NCI-H526 (cell line): Measurements from ENCODE around the gene MAN2B2.
"Not testable (repeated sequence)": the region's sequence is repeated elsewhere in the genome, so short reads cannot be mapped to it uniquely, and the experiment has no call there.

ENCODE experiments used
- DNase-seq, 2 experiments: peaks; one replicate each; lab custom pipeline; 2025; lab: John Stamatoyannopoulos, UW

The MAN2B2 gene

DNA sequence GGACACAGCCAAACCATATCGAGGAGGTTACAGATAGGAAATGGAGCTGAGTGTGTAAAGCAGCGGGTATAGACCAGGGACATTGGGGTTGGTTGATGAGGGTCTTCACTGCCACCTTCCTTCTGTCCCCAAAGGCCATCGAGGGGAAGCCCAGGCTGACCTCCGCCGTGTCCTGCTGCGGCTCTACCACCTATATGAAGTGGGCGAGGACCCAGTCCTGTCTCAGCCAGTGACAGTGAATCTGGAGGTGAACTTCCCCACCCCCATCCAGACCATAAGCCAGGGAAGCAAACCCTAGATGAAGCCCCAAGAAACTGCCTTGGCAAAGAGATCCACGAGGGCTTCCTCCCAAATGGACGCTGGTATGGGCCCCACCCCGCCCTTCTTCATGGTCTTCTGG lies 42.3 kb downstream of the MAN2B2 start:
- no peak for DNase-seq

DNA sequence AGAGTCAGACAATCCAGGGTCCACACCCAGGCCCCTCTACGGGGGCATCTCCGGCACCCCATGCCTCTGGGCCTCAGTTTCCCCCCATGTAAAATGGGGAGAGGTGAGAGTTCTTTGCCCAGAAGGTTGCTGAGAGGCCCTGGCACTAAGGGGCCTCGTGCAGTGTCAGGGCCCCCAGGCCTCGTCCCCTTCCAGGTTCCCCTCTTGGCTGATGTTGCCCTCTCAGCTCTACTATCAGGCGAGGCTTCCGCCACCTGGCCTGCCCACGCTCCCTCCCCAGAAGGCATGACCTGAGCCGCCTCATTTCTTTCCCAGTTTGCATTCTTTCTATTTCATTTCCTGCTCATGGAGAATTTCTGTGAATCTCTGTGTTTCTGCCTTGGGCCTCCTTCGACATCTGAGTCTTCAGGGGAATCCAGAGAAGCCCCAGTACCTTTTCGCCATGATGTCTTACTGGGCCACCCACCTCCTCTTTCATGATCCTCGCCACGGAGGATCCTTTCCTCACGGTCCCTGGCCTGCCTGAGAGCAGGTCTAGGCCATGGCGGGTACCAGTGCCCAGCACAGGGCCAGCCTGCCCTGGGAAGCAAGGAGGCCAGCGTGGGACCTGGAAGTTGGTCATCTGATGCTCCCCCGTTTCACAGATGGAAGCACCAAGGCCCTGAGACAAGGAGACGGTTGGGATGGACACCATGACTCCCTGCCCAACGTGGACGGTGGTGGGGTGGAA lies 43.6 kb downstream of the MAN2B2 start:
- DNase-seq: no peak

DNA sequence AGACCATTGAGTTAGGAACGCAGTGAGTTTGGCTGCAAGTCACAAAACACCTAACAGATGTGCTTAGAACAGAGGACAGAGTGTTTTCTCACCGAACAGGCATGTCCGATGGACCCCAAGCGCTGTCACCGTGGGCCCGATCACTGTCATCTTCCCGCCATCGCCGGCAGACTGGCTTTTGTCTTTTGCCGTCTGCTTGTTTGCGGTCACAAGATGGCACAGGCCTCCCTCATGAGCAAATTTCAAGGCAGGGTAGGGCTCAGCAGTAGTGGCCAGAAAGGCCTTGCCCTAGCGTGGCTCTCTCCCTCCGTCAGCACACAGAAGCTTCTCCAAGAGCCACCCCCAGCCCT lies 44.1 kb downstream of the MAN2B2 start:
- no peak for DNase-seq

DNA sequence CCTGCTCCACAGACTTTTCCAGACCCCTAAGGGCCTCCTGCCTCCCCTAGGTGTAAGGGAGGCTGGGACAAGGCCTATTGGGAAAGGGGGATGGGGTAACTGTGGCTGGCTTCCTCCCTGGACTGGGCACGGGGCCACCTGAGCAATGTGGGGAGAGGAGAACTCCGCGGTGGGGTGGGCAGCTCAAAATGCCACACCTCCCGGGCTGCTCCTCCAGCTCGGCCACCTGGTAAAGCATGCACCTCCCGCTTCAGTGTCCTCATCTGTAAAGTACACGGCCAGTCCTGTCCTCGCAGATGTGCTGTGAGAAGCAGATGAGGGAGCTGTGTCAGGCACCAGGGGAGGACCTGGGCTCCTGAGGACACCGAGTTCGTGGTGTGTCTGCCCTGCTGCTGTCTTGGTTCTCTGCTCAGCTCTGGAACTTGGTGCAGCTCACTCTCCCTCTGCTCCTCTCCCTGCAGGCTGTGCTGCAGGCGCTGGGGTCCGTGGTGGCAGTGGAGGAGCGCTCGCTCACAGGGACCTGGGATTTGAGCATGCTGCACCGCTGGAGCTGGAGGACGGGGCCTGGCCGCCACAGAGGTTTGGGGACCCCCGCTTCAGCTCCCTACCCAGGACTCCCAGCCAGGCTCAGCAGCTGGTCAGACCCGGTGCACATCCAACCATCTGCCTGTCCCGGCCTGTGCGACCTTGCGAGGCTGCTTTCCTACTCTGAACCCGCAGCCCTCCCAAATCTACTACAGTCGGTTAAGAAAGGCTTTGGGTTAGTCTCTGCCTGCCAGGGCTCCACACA lies 44.7 kb downstream of the MAN2B2 start:
- DNase-seq: no peak

DNA sequence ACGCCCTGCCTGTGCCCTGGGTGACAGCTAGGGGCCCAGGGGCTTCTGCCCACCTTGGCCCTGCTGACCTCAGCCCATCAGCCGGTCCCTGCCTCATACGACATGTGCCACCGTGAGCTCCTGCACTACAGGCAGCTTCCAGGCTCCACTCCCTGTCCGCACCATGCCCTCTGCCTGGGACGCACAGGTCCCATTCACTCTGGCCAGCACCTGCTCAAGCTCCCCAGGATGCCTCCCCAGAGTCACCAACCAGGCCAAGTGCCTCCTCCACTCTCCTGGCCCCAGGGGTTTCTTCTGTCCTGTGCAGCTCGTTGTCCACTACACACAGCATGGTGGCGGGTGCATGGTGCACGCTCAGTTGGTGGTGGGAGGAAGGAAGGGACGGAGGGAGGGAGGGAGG lies 45.3 kb downstream of the MAN2B2 start:
- DNase-seq: no peak

DNA sequence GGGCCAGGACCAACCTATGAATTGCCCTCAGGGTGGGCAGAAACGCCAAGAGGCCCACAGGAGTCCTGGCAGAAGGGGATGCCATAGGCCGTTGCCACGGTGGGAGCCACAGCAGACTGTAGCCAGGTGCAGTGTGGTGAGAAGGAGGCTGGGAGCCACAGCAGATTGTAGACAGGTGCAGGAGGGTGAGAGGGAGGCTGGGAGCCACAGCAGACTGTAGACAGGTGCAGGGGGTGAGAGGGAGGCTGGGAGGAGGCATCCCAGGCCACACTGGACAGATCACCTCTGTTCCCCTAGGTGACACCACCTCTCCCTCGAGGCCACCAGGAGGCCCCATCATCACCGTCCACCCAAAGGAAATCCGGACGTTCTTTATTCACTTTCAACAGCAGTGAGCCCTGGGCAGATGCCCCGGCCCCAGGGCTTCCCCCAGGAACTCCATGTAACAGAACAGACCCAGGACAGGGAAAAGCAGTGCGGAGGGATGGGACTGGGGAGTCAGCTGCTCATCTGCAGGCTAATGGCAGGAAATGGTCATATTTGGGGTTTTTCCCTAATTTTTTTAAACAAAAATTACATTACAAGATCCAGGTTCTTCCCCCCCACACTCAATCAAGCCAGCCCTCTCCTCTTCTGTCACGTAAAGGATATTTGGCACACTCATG lies 46.0 kb downstream of the MAN2B2 start:
- no peak for DNase-seq

DNA sequence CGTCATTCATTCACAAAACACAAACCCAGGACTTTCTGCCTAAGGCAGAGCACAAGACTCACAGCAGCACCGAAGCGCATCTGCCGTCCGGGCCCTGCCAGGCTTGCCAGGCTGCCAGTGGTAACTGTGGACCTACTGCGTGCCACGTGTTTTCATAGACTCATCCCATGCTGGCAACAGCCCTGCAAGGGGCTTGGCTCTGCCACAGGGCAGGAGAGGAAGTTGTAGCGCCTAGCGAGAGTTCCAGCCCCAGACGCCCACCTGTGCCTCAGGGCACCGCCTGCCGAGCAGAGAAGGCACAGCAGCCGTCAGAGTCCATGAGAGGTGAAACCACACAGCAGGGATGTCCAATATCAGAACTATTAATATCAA lies 46.6 kb downstream of the MAN2B2 start:
- DNase-seq: no peak

DNA sequence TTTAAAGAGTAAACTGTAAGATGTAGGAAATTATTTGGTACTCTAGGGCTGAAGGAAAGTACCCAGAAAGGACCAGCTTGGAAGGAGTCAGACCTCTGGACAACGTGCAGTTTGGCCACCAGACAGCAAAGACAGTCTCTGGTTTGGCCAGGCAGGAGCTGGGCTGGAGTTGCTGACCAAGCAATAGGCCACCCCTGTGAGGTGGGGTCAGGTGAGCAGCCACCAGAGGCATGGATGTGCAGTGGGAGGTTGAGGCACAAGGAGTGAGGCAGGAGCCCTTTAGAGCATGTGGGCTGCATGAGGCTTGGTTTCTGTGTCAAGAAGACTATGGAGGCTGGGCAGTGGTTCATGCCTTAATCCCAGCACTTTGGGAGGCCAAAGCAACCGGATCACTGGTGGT lies 47.8 kb downstream of the MAN2B2 start:
- no peak for DNase-seq

DNA sequence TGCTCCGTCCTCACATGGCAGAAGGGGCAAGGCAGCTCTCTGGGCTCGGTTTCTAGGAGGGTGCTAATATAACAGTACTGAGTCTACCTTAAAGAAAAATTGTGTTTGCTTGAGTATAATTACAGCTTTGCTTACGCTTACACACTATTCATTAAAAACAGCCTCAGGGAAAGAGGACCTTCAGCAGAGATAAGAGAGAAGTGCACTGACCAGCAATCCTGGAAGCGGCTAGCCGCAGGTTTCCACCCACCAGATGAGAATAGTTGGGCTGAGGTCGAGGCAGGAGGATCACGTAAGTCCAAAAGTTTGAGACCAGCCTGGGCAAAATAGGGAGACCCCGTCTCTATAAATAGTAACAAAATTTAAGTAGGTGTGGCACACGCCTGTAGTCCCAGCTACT lies 50.3 kb downstream of the MAN2B2 start:
- DNase-seq: no peak

DNA sequence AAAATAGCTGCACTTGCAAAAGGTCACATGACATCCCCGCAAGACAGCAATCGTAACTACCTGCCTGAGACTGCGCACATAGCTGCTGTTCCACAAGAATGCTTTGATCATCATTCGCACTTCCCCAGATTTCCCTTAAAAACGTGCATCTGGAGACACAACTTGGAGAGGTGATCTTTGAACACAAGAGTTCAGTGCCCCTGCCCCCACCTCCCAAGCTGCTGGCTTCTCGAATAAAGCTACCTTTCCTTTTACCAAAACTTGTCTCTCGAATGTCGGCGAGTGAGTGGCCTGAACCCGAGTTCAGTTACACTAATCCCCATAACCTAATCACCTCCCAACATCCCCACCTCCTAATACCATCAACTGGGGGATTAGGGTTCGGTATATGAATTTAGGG lies 51.1 kb downstream of the MAN2B2 start:
- DNase-seq: no peak

DNA sequence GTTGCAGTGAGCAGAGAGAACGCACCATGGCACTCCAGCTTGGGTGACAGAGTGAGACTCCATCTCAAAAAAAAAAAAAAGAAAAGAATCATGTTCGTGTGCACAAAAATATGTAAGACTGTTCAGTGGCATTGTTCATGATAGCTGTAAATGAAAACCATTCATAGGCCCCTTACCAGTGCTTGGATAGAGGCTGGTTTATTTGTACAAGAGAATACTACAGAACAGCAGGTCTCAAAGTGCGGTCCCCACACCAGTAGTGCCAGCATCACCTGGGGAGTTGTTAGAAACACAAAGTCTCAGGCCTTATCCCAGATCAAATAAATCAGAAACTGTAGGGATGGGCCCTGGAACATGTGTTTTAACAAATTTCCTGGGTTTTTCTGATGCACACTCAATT lies 52.8 kb downstream of the MAN2B2 start:
- DNase-seq: no peak

DNA sequence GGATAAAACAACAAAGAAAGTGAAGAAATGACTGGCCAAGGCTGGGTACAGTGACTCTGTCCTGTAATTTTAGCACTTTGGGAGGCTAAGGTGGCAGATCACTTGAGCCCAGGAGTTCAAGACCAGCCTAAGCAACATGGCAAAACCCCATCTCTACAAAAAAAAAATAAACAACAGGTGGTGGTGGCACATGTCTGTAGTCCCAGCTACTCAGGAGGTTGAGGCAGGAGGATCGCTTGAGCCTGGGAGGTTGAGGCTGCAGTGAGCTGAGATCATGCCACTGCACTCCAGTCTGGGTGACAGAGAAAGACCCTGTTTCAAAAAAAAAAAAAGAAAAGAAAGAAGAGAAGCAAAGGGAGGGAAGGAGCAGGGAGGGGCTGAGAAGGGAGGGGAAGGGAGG lies 53.5 kb downstream of the MAN2B2 start:
- DNase-seq: not testable (repeated sequence)

DNA sequence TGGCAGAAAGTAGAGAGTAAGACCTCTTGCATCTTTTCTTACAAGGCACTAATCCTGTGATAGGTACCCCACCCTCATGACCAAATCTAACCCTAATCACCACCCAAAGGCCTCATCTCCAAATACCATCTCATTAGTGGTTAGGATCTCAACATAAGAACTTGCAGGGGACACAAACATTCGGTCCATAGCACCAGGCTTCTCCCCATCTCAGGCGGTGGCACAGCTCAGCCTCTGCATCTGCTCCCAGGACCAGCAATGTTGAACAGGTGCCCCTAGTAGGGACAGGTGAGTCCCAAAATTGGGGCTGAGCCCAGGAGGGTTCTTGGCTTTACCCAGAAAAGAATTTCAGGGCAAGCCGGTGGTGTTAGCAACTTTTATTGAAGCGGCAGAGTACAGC lies 57.1 kb downstream of the MAN2B2 start:
- no peak for DNase-seq

DNA sequence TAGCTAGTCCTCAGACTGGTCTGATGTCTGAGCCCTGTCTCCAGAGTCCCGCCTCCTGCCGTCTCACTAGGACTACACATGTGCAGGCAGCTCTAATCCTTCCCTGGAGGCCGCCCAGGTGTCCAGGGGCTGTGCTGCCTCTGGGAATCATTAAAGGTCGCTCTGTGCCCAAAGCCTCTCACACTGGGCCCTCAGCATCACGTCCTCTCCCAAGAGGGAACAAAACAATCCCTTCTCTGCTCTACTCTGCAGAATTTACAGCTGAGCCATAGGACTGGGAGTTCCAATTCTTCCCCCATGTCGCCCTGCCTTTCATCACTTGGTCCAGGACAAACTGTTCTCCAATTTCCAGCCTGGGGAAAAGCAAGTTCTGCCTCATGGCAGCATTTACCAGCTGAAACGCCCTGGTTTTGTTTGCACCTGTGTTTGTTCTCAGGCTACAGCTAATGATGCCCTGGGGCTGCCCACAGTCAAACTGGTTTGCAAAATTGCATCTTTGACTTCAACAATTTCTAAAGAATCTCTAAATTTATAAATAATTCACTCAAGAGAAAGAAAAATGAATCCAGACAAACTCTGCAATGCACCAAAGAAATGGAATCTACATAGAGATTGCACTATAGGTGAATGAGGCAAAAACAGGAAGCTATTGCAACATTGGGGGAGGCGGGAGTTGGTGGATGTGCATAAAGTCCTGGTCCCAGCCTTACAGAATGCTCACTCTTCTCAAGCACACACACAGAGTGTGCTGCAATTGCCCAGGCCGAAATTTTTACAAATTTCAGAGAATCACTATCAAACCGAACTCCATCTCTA lies 58.3 kb downstream of the MAN2B2 start:
- peak; percentile 77 to 84 for DNase-seq

DNA sequence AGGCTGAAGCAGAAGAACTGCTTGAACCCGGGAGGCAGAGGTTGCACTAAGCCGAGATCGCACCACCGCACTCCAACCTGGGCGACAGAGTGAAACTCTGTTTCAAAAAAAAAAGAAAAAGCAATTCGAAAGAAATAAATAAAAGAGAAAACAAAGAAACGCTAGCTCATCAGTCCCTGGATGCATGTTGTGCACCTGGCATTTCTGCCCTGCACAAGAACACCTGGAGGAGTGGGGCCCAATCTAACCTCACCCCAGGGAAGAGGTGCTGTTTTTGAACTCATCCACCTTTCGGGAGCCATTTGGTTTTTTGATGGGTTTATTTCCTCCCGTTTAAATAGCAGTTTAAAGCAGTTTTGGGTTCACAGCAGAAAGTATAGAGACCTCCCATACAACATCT lies 59.8 kb downstream of the MAN2B2 start:
- no peak for DNase-seq

DNA sequence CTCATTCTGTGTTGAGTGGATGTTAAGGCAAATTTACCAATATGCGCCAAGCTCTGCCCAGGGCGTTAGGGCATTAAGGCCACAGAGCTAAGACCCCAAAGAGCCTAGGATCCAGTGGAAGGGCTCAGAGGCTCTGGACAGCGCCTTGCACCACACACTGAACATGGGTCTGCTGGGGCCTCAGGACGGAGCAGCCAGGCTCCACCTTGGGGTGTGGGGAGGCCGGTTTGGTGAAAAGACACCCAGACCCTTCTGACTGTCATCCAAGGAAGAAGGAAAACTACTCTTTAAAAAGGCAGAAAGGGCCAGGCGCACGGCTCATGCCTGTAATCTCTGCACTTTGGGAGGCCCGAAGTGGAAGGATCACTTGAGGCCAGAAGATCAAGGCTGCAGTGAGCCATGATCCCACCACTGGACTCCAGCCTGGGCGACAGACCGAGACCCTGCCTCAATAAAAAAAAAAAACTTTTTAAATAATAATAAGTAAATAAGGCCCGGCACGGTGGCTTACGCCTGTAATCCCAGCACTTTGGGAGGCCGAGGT lies 64.2 kb downstream of the MAN2B2 start:
- no peak for DNase-seq

DNA sequence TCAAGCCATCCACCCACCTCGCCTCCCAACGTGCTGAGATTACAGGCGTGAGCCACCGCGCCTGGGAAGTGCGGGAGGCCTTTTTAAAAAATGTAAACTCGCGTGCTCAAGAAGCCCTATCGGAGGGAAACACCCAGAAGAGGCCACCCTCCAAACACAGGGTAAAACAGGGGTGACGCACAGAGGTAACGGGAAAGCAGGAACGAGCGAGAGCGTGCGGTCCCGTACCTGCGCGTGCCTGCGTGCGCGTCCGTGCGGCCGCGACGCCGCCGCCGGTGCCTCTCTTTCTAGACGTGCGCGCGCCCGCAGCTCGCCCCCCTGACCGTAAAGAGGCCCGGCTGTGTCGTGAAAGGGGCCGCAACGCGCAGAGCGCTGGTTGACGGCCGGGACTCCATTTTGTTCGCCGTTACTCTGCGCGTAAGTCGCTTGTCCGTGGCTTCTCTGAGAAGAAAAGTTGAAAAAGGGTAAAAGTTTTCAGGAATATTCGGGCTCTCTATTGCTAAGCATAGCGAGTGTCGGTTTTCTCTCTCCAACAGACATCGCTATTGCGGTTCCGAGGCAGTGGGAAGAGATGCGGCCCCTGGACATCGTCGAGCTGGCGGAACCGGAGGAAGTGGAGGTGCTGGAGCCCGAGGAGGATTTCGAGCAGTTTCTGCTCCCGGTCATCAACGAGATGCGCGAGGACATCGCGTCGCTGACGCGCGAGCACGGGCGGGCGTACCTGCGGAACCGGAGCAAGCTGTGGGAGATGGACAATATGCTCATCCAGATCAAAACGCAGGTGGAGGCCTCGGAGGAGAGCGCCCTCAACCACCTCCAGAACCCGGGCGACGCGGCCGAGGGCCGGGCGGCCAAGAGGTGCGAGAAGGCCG lies 65.5 kb downstream of the MAN2B2 start, which contains the start of gene MRFAP1:
Gene MRFAP1 (plus strand): TSS at position 394 of the 872 bp plus-strand sequence. CDS start 178 bp downstream, at position 572.
- peak; percentile 87 to 98 for DNase-seq

DNA sequence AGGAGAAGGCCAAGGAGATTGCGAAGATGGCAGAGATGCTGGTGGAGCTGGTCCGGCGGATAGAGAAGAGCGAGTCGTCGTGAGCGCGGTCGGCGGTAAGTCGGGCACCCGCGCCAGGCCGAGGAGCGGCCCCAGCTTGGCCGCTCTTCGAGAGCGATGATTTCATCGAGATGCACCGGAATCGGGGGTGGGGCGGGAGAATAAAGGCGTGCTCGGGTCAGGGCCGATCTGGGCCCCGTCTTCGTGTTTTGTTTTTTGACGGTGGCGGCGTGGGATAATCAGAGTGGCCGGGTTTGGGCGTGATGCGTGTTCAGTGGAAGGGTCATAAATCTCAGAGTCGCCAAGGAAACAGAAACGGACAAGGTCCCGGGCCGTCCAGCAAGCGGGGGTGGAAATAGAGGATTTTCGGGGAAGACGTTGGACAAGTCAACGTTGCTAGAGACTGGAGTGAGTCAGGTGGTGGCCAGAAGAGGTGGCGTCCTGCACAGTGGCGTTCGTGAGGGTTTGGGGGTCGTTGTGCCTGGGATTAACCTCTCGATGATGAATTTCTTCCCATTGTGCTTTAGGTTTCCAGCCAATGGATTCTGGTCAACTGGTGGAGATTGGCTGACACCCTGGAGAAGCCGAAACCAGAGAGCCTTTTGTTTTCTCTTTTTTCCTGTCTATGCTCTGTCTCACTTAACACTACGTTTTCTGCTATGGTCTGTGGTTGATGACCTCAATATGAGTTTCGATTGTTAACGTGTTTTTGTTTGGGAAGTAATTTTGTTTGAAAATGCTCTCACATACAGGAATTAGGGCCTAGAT lies 66.4 kb downstream of the MAN2B2 start:
- peak in 1 of 2 experiments; percentile 45 for DNase-seq

DNA sequence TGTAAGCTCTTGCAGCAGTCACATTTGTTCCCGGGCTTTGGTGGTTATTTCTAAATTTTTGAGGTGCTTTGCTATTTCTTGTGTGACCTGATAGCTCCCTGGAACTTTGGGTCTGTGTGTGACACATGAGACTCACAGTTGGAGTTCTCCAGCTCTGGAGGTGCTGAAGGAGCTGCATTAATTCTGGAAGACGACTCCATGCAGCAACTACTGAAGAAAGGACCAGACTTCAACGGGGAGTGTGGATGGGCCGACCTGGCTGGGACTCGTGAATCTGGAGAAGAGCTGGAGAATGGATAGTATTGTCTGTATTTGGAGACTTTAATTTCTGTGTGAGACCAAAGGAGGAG lies 67.0 kb downstream of the MAN2B2 start:
- DNase-seq: no peak
